T-cell (primary cell): Measurements from ENCODE around the gene OMG. TPM values are rescaled to one million over a fixed set of nuclear protein-coding genes. Genes with fewer than 3 reads are reported as not detected.

ENCODE experiments used
- ATAC-seq, 4 experiments: fragments of 200-7000 bp in 3 of 4; fragments of 150-1000 bp in 1 of 4; cut with Tn5 transposase; replicated peaks in 1 of 4; 1 replicate in 3 of 4; 2 replicates in 1 of 4; pipeline ENCODE4 v1.10.0; 2021; ENCODE audit warnings: moderate library complexity in 3 of 4, mild to moderate bottlenecking in 2 of 4, moderate number of reproducible peaks in 1 of 4
- CTCF ChIA-PET, 2 donors: fragments of 300-600 bp; sonication (Branson Sonifier 250); formaldehyde crosslinking; loops; one replicate each; lab custom pipeline; 2022; ENCODE audit warnings: antibody characterized with exemption in 2 of 2; lab: Charles Lee
- POLR2A ChIA-PET, 2 donors: fragments of 300-600 bp; sonication (Branson Sonifier 250); formaldehyde crosslinking; loops; one replicate each; lab custom pipeline; 2022; ENCODE audit warnings: antibody characterized with exemption in 2 of 2; lab: Charles Lee
- DNase-seq, 35 experiments: peaks; one replicate each; pipeline versions ENCODE4 v3.0.0 to v3.0.0-alpha.2; 2013 to 2023
- H3K27ac ChIP-seq: one replicate; pipeline ENCODE4 v1.5.1; 2013; ENCODE audit warnings: low read length
- H3K27me3 ChIP-seq, 2 experiments: replicated peaks in 1 of 2; 1 replicate in 1 of 2; 2 replicates in 1 of 2; pipeline versions ENCODE4 v1.6.1 to v1.7.0; 2013; ENCODE audit warnings: low read length in 1 of 2, mixed read lengths in 1 of 2; ENCODE audit not compliant: control insufficient read depth in 2 of 2, insufficient read depth in 2 of 2; ENCODE audit errors: extremely low read depth in 1 of 2
- H3K36me3 ChIP-seq, 2 donors: 1 replicate in 1 of 2; 2 replicates in 1 of 2; pipeline versions ENCODE4 v1.6.1 to v1.7.0; 2013; ENCODE audit warnings: low read length in 1 of 2; ENCODE audit not compliant: control insufficient read depth in 2 of 2, insufficient read depth in 1 of 2; ENCODE audit errors: extremely low read depth in 1 of 2
- H3K4me1 ChIP-seq, 2 experiments: 1 replicate in 1 of 2; 2 replicates in 1 of 2; pipeline versions ENCODE4 v1.6.1 to v1.7.0; 2013; ENCODE audit warnings: low read length in 2 of 2, mixed read lengths in 1 of 2; ENCODE audit not compliant: insufficient read depth in 2 of 2, control insufficient read depth in 1 of 2; ENCODE audit errors: extremely low read depth in 1 of 2
- H3K4me3 ChIP-seq, 2 donors: 1 replicate in 1 of 2; 2 replicates in 1 of 2; pipeline versions ENCODE4 v1.5.1 to v1.7.0; 2013; ENCODE audit warnings: mild to moderate bottlenecking in 2 of 2, low read length in 1 of 2, moderate library complexity in 1 of 2; ENCODE audit not compliant: control insufficient read depth in 1 of 2; ENCODE audit errors: extremely low read depth in 1 of 2
- H3K9me3 ChIP-seq: 2 replicates; pipeline ENCODE4 v1.7.0; 2013
- H3K27ac Mint-ChIP-seq, 2 donors: one replicate each; pipeline ENCODE4 v1.8.0; 2020 to 2021; ENCODE audit warnings: mild to moderate bottlenecking in 2 of 2, mixed read lengths in 2 of 2
- H3K27me3 Mint-ChIP-seq, 2 donors: one replicate each; pipeline ENCODE4 v1.8.0; 2021 to 2022; ENCODE audit warnings: mixed read lengths in 2 of 2
- H3K36me3 Mint-ChIP-seq: one replicate; pipeline ENCODE4 v1.8.0; 2021; ENCODE audit warnings: mixed read lengths
- H3K4me1 Mint-ChIP-seq, 3 donors: one replicate each; pipeline ENCODE4 v1.8.0; 2020 to 2022; ENCODE audit warnings: mixed read lengths in 3 of 3, mild to moderate bottlenecking in 1 of 3
- H3K4me3 Mint-ChIP-seq, 3 donors: one replicate each; pipeline ENCODE4 v1.8.0; 2020 to 2022; ENCODE audit warnings: mild to moderate bottlenecking in 3 of 3, mixed read lengths in 3 of 3, moderate library complexity in 3 of 3
- H3K9me3 Mint-ChIP-seq, 3 donors: one replicate each; pipeline ENCODE4 v1.8.0; 2020 to 2022; ENCODE audit warnings: mixed read lengths in 3 of 3
- WGBS: methylation state at CpG from one replicate; pipeline ENCODE4 v1.1.5; 2013; ENCODE audit warnings: missing lambda C conversion rate; ENCODE audit not compliant: insufficient coverage; 5-methylcytosine and 5-hydroxymethylcytosine counted together
- total RNA-seq, 35 experiments: library from RNA in 6 of 35; stranded (reverse) in 6 of 35; fragments of 120-200 nt in 1 of 35; gene quantifications; one replicate each; pipeline versions ENCODE4 v1.2.1 to v1.2.4 and lab custom pipeline; 2013 to 2026

The OMG gene
- total RNA-seq, 5 donors from 2014 or later (not counting 1 experiment from before 2014, with no cell fraction given): 0.43 to 1.1 (median 0.80) TPM

DNA sequence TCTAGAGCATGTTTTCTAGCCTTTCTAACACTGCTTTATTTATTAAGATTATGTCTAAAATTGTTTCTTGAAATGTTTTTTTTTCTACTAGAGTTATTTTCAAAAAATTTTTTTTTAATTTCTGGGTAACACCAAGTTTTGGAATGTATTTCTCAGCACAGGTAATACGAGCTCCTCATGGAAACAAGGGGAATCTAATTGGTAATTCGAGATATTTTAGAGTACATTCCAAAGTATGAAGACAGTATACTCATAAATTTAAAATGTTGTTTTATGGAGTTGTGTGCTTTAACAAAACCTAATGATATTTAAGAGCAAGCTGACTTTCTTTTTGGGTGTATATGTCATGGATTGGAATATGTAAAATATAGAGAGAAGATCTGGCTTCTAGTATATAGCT lies 42.4 kb downstream of the OMG start:
- ATAC-seq: no peak
- Histone ChIP-seq H3K27me3 (no peaks in the 10 kb centered on the region), H3K4me1 (no peaks in the 10 kb centered on the region), H3K9me3 (no peaks in the 10 kb centered on the region), H3K4me3 (no peak overlapping the region), H3K36me3 (no peaks in the 10 kb centered on the region), H3K27ac (no peak overlapping the region)
- POLR2A ChIA-PET: interaction anchor here in 1 of 2 donors (0.7 kb wide), 1 partner anchor 1784 kb away, joined by 6 read pairs; no protein-coding TSS in a partner anchor
- no peak for DNase-seq
- CTCF ChIA-PET: interaction anchor here in 1 of 2 donors (1.1 kb wide), 1 partner anchor 62 kb away, joined by 3 read pairs; no protein-coding TSS in a partner anchor
- H3K27me3 Mint-ChIP-seq: no peaks in the 10 kb centered on the region
- peaks cover 6% of the 10 kb centered on the region for H3K36me3 Mint-ChIP-seq
- H3K4me3 Mint-ChIP-seq: no peak overlapping the region
- H3K27ac Mint-ChIP-seq: no peak overlapping the region
- WGBS: no CpG with 5 or more reads among the region's 2 CpGs
- peaks cover 0 to 4% (median under 1%) of the 10 kb centered on the region in 3 donors for H3K4me1 Mint-ChIP-seq
- H3K9me3 Mint-ChIP-seq: no peaks in the 10 kb centered on the region

DNA sequence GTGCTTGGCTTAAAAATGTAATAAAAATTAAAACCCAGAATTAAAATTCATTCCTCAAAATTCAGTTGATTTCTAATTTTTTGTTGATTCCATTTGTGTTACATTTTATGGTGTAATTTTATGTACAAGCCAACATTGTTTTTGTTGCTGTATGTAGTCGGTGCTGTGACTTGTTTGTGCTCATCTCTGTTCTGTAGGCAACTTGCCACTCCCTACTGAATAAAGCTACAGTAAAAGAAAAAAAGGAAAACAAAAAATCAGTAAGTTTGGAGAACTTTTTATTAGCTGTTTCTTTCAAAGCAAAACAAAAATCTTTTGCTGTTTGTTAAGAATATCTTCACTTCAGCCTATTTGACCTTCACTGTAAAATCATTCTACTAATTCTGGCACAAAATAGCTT lies 44.3 kb downstream of the OMG start:
- DNase-seq: no peak
- ATAC-seq: no peak
- Histone ChIP-seq H3K4me3 (no peak overlapping the region), H3K27me3 (no peaks in the 10 kb centered on the region), H3K4me1 (no peaks in the 10 kb centered on the region), H3K27ac (no peak overlapping the region), H3K9me3 (no peaks in the 10 kb centered on the region), H3K36me3 (no peaks in the 10 kb centered on the region)
- Mint-ChIP-seq H3K27me3 (no peaks in the 10 kb centered on the region), H3K4me1 (peaks cover 0 to 4% (median 3%) of the 10 kb centered on the region in 3 donors), H3K36me3 (peaks cover 13% of the 10 kb centered on the region), H3K9me3 (no peaks in the 10 kb centered on the region), H3K4me3 (no peak overlapping the region), H3K27ac (no peak overlapping the region)
- CTCF ChIA-PET: interaction anchor here in 1 of 2 donors (0.6 kb wide), 1 partner anchor 508 kb away, joined by 3 read pairs; no protein-coding TSS in a partner anchor
- WGBS: no CpG with 5 or more reads among the region's 1 CpG
- POLR2A ChIA-PET: no interaction called here

DNA sequence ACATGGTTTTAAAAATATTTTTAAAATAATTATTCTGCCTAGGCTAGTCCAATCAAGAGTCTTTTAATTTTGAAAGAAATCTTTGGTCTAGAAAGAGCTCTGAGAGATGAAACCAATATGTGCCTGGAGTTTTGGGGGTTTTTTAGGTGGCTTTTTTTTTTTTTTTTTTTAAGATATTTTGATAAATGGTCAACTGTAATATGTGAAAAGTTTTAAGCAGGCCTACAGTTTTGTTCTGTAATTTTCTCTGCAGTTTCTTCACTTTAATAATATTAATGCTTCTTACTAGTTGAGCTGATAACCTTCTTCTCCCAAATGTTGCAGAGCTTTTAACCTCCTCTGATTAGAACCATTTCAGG lies 45.1 kb downstream of the OMG start:
- DNase-seq (no peak), ATAC-seq (no peak)
- Histone ChIP-seq H3K4me3 (no peak overlapping the region), H3K27ac (no peak overlapping the region), H3K4me1 (no peaks in the 10 kb centered on the region), H3K36me3 (no peaks in the 10 kb centered on the region), H3K27me3 (no peaks in the 10 kb centered on the region), H3K9me3 (no peaks in the 10 kb centered on the region)
- ChIA-PET POLR2A (no interaction called here), CTCF (interaction anchor here (0.6 kb wide), 2 partner anchors 123 to 507 kb away, joined by 3 to 7 read pairs; no protein-coding TSS in a partner anchor)
- no peaks in the 10 kb centered on the region for H3K9me3 Mint-ChIP-seq
- H3K36me3 Mint-ChIP-seq: peaks cover 13% of the 10 kb centered on the region
- H3K27me3 Mint-ChIP-seq: no peaks in the 10 kb centered on the region
- H3K4me1 Mint-ChIP-seq: peaks cover 0 to 4% (median 3%) of the 10 kb centered on the region in 3 donors
- H3K4me3 Mint-ChIP-seq: no peak overlapping the region
- H3K27ac Mint-ChIP-seq: no peak overlapping the region

DNA sequence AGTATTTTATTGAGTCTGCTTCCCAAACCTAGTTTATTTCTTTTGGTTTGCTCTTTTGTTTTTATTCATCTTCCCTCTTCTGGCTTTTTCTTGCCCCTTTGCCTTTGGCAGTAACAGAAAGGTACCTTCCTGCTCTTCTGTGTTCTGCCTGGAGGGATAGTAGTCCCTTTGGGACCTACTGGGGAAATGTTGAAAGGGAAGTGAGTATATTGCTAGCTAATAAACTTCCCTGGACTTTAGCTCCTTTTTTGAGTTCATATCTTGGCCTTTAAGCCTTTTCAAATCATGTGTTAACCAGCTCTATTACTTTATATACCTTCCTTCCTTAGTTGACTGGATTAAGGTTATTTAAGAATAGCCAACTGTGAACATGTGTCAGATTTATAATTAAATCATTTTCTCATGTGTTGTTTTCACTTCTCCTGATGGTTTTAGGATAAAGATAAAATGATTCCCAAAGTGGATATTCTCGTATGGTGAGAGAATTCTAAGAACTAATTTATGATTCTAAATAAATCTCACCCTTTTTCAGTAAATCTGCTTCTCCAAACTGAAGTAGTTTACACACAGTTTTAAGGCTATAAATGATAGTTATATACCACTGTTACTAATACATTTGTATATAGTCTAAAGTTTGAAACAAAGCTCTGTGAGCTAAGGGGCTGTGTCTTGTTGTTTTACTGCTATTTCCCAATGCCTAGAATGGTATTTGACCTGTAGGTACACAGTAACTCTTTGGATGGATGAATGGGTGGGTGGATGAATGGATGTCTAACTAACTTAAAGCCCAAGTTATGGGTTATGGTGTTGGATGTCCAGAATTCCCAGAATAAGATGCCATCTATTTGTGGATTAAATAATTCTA lies 45.7 kb downstream of the OMG start:
- Histone ChIP-seq H3K4me3 (no peak overlapping the region), H3K4me1 (no peaks in the 10 kb centered on the region), H3K9me3 (no peaks in the 10 kb centered on the region), H3K36me3 (no peaks in the 10 kb centered on the region), H3K27me3 (no peaks in the 10 kb centered on the region), H3K27ac (no peak overlapping the region)
- H3K4me3 Mint-ChIP-seq: no peak overlapping the region
- CTCF ChIA-PET: interaction anchor here in 1 of 2 donors (0.6 kb wide), 2 partner anchors 123 to 268 kb away, joined by 3 to 7 read pairs; no protein-coding TSS in a partner anchor
- WGBS: no CpG with 5 or more reads among the region's 1 CpG
- no peak for ATAC-seq
- H3K9me3 Mint-ChIP-seq: no peaks in the 10 kb centered on the region
- peaks cover 13% of the 10 kb centered on the region for H3K36me3 Mint-ChIP-seq
- H3K4me1 Mint-ChIP-seq: peaks cover 0 to 4% (median 3%) of the 10 kb centered on the region in 3 donors
- H3K27me3 Mint-ChIP-seq: no peaks in the 10 kb centered on the region
- POLR2A ChIA-PET: interaction anchor here (0.5 to 0.6 kb wide), 2 partner anchors 63 to 233 kb away, joined by 3 to 4 read pairs; partner anchors contain the start of gene EVI2B (in 1 of the 2)
- DNase-seq: no peak
- H3K27ac Mint-ChIP-seq: no peak overlapping the region

DNA sequence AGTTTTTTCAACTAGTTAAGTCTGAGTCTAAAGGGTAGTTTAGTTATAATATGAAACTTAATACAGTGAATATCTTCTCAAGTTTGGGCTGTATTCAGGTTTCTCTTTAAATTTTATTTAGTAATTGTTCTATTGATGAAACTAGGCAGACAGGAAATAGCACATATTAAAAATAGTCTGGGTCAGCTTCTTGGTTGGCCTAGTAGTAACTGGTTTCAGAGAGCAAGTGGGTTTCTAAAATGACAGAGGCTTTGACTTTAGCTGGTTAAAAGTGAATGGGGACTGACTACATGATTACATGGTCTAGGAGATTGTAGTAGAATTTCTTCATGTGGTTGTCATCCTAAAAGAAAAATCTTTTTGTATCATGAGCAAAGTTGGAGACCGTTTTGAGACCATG lies 46.8 kb downstream of the OMG start:
- Mint-ChIP-seq H3K4me1 (peaks cover 0 to 4% (median 3%) of the 10 kb centered on the region in 3 donors), H3K27ac (no peak overlapping the region), H3K9me3 (no peaks in the 10 kb centered on the region), H3K36me3 (peaks cover 21% of the 10 kb centered on the region), H3K4me3 (no peak overlapping the region), H3K27me3 (no peaks in the 10 kb centered on the region)
- H3K27ac ChIP-seq: no peak overlapping the region
- no peaks in the 10 kb centered on the region for H3K36me3 ChIP-seq
- no peaks in the 10 kb centered on the region for H3K27me3 ChIP-seq
- H3K9me3 ChIP-seq: no peaks in the 10 kb centered on the region
- H3K4me1 ChIP-seq: no peaks in the 10 kb centered on the region
- POLR2A ChIA-PET: interaction anchor here in 1 of 2 donors (0.7 kb wide), 1 partner anchor 61 kb away, joined by 3 read pairs; no protein-coding TSS in a partner anchor
- DNase-seq (no peak), ATAC-seq (no peak)
- CTCF ChIA-PET: interaction anchor here in 1 of 2 donors (0.7 kb wide), 1 partner anchor 259 kb away, joined by 3 read pairs; no protein-coding TSS in a partner anchor
- no peak overlapping the region for H3K4me3 ChIP-seq
- WGBS: no CpG with 5 or more reads among the region's 1 CpG

DNA sequence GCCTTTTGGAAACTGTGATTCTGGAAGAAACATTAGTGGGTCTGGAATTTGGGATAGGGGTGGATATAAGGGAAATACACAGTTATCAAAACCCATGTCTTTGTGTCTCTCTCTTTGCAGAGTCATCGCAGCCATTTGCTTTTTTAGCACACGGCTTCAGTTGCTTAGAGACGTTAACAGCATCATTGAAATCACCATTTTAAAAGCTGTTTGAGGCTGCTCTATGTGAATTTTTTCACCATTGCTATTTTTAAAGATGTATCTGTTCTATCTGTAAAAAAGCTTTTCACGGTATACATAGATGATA lies 47.3 kb downstream of the OMG start:
- no peaks in the 10 kb centered on the region for H3K4me1 ChIP-seq
- Mint-ChIP-seq H3K4me3 (no peak overlapping the region), H3K9me3 (no peaks in the 10 kb centered on the region), H3K36me3 (peaks cover 24% of the 10 kb centered on the region), H3K4me1 (peaks cover 0 to 4% (median 3%) of the 10 kb centered on the region in 3 donors), H3K27ac (no peak overlapping the region), H3K27me3 (no peaks in the 10 kb centered on the region)
- CTCF ChIA-PET: no interaction called here
- POLR2A ChIA-PET: interaction anchor here in 1 of 2 donors (0.7 kb wide), 1 partner anchor 62 kb away, joined by 3 read pairs; no protein-coding TSS in a partner anchor
- H3K27me3 ChIP-seq: no peaks in the 10 kb centered on the region
- no CpG with 5 or more reads among the region's 4 CpGs for WGBS
- no peaks in the 10 kb centered on the region for H3K9me3 ChIP-seq
- ATAC-seq (no peak), DNase-seq (no peak)
- H3K4me3 ChIP-seq: no peak overlapping the region
- no peaks in the 10 kb centered on the region for H3K36me3 ChIP-seq
- no peak overlapping the region for H3K27ac ChIP-seq
